WTC11 (cell line): ENCODE results near the gene ACTN1. TPM values are rescaled to one million over a fixed set of nuclear protein-coding genes. Genes with fewer than 3 reads are reported as not detected.

Experiments
- ATAC-seq: fragments of 200-7000 bp; cut with Tn5 transposase; 2 replicates; pipeline ENCODE4 v1.10.0; 2021; ENCODE audit warnings: mild to moderate bottlenecking, moderate library complexity
- CTCF ChIA-PET: fragments of 300-600 bp; sonication (Branson Sonifier 250); formaldehyde crosslinking; loops from one replicate; lab custom pipeline; 2021; ENCODE audit warnings: antibody characterized with exemption; lab: Charles Lee
- POLR2A ChIA-PET: fragments of 350-600 bp; sonication (Branson Sonifier 250); formaldehyde crosslinking; loops from one replicate; lab custom pipeline; 2021; ENCODE audit warnings: antibody characterized with exemption; lab: Charles Lee
- DNase-seq: peaks from one replicate; pipeline ENCODE4 v3.0.0; 2021; ENCODE audit warnings: low spot score
- H3K27ac Mint-ChIP-seq: 2 replicates; pipeline ENCODE4 v1.8.0; 2021; ENCODE audit warnings: mixed read lengths
- H3K27me3 Mint-ChIP-seq: 2 replicates; pipeline ENCODE4 v1.8.0; 2021; ENCODE audit warnings: low read depth, mild to moderate bottlenecking, moderate library complexity, mixed read lengths
- H3K36me3 Mint-ChIP-seq: 2 replicates; pipeline ENCODE4 v1.8.0; 2021; ENCODE audit warnings: mixed read lengths
- H3K4me1 Mint-ChIP-seq: 2 replicates; pipeline ENCODE4 v1.8.0; 2022; ENCODE audit warnings: mixed read lengths
- H3K4me3 Mint-ChIP-seq: 2 replicates; pipeline ENCODE4 v1.8.0; 2021; ENCODE audit warnings: mild to moderate bottlenecking, moderate library complexity, mixed read lengths
- H3K9me3 Mint-ChIP-seq: 2 replicates; pipeline ENCODE4 v1.8.0; 2021; ENCODE audit warnings: mixed read lengths
- ATF2 ChIP-seq: sonication (generic); formaldehyde crosslinking; IDR thresholded peaks from 2 replicates; pipeline ENCODE4 v1.8.1; 2022; ENCODE audit warnings: low read depth, missing genetic modification reagents, borderline replicate concordance
- CREB1 ChIP-seq: sonication (generic); formaldehyde crosslinking; IDR thresholded peaks from 2 replicates; pipeline ENCODE4 v1.8.0; 2023; ENCODE audit warnings: mild to moderate bottlenecking, missing genetic modification reagents
- FOXP1 ChIP-seq: sonication (generic); formaldehyde crosslinking; IDR thresholded peaks from 2 replicates; pipeline ENCODE4 v1.8.0; 2022; ENCODE audit warnings: missing genetic modification reagents, mild to moderate bottlenecking, moderate library complexity, borderline replicate concordance
- NR1H2 ChIP-seq: sonication (generic); formaldehyde crosslinking; IDR thresholded peaks from 2 replicates; pipeline ENCODE4 v1.9.0; 2021; ENCODE audit warnings: mild to moderate bottlenecking, moderate library complexity, missing genetic modification reagents
- NR2C2 ChIP-seq: sonication (generic); formaldehyde crosslinking; IDR thresholded peaks from 2 replicates; pipeline ENCODE4 v1.8.0; 2022; ENCODE audit warnings: mild to moderate bottlenecking, missing genetic modification reagents
- TP53 ChIP-seq: sonication (generic); formaldehyde crosslinking; IDR thresholded peaks from 2 replicates; pipeline ENCODE4 v1.8.1; 2023; ENCODE audit warnings: mild to moderate bottlenecking, missing genetic modification reagents
- USF2 ChIP-seq: sonication (generic); formaldehyde crosslinking; IDR thresholded peaks from 2 replicates; pipeline ENCODE4 v1.8.1; 2023; ENCODE audit warnings: mild to moderate bottlenecking, missing genetic modification reagents, moderate library complexity
- ZNF219 ChIP-seq: sonication (generic); formaldehyde crosslinking; IDR thresholded peaks from 2 replicates; pipeline ENCODE4 v1.8.0; 2023; ENCODE audit warnings: missing genetic modification reagents, mild to moderate bottlenecking, borderline replicate concordance
- ZNF263 ChIP-seq: sonication (generic); formaldehyde crosslinking; IDR thresholded peaks from 2 replicates; pipeline ENCODE4 v1.8.1; 2022; ENCODE audit warnings: low read depth, mild to moderate bottlenecking, moderate library complexity, missing genetic modification reagents
- ZNF512 ChIP-seq: sonication (generic); formaldehyde crosslinking; IDR thresholded peaks from 2 replicates; pipeline ENCODE4 v1.8.1; 2022; ENCODE audit warnings: missing genetic modification reagents, borderline replicate concordance
- ZNF671 ChIP-seq: fragments of 250-450 bp; sonication (Bioruptor Pico); IDR thresholded peaks from 2 replicates; pipeline ENCODE4 v1.8.0; 2021; ENCODE audit warnings: mild to moderate bottlenecking
- total RNA-seq: library from RNA; stranded (reverse); gene quantifications from 3 replicates; pipeline ENCODE4 v1.2.3, GENCODE V29; 2021
- TF ChIP-seq, protein P1 (sequence below): sonication (generic); formaldehyde crosslinking; conservative IDR thresholded peaks from 2 replicates; pipeline ENCODE4 v1.8.1; 2023; ENCODE audit warnings: mild to moderate bottlenecking, low read depth, missing genetic modification reagents, moderate library complexity
- TF ChIP-seq, protein P2 (sequence below): sonication (generic); formaldehyde crosslinking; IDR thresholded peaks from 2 replicates; pipeline ENCODE4 v1.8.0; 2023; ENCODE audit warnings: missing genetic modification reagents, mild to moderate bottlenecking, borderline replicate concordance

The ACTN1 gene
- total RNA-seq, 1 experiment from 2014 or later = 196 TPM

- no peak for TF ChIP-seq ZNF512
- no peak for TF ChIP-seq FOXP1
- TF ChIP-seq NR2C2 = no peak
- TF ChIP-seq ZNF671 (CRISPR knock-in tag) = no peak
Observed at GRCh38 chr14:68961361-68961760, 17.7 kb downstream of the ACTN1 start (continued).

- no peak for DNase-seq
- no peak for TF ChIP-seq TP53
- TF ChIP-seq, protein P1, sequence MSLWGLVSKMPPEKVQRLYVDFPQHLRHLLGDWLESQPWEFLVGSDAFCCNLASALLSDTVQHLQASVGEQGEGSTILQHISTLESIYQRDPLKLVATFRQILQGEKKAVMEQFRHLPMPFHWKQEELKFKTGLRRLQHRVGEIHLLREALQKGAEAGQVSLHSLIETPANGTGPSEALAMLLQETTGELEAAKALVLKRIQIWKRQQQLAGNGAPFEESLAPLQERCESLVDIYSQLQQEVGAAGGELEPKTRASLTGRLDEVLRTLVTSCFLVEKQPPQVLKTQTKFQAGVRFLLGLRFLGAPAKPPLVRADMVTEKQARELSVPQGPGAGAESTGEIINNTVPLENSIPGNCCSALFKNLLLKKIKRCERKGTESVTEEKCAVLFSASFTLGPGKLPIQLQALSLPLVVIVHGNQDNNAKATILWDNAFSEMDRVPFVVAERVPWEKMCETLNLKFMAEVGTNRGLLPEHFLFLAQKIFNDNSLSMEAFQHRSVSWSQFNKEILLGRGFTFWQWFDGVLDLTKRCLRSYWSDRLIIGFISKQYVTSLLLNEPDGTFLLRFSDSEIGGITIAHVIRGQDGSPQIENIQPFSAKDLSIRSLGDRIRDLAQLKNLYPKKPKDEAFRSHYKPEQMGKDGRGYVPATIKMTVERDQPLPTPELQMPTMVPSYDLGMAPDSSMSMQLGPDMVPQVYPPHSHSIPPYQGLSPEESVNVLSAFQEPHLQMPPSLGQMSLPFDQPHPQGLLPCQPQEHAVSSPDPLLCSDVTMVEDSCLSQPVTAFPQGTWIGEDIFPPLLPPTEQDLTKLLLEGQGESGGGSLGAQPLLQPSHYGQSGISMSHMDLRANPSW (CRISPR knock-in tag) = no peak
- TF ChIP-seq ZNF263 (CRISPR knock-in tag) = no peak
- TF ChIP-seq, protein P2, sequence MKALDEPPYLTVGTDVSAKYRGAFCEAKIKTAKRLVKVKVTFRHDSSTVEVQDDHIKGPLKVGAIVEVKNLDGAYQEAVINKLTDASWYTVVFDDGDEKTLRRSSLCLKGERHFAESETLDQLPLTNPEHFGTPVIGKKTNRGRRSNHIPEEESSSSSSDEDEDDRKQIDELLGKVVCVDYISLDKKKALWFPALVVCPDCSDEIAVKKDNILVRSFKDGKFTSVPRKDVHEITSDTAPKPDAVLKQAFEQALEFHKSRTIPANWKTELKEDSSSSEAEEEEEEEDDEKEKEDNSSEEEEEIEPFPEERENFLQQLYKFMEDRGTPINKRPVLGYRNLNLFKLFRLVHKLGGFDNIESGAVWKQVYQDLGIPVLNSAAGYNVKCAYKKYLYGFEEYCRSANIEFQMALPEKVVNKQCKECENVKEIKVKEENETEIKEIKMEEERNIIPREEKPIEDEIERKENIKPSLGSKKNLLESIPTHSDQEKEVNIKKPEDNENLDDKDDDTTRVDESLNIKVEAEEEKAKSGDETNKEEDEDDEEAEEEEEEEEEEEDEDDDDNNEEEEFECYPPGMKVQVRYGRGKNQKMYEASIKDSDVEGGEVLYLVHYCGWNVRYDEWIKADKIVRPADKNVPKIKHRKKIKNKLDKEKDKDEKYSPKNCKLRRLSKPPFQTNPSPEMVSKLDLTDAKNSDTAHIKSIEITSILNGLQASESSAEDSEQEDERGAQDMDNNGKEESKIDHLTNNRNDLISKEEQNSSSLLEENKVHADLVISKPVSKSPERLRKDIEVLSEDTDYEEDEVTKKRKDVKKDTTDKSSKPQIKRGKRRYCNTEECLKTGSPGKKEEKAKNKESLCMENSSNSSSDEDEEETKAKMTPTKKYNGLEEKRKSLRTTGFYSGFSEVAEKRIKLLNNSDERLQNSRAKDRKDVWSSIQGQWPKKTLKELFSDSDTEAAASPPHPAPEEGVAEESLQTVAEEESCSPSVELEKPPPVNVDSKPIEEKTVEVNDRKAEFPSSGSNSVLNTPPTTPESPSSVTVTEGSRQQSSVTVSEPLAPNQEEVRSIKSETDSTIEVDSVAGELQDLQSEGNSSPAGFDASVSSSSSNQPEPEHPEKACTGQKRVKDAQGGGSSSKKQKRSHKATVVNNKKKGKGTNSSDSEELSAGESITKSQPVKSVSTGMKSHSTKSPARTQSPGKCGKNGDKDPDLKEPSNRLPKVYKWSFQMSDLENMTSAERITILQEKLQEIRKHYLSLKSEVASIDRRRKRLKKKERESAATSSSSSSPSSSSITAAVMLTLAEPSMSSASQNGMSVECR (CRISPR knock-in tag) = no peak
- TF ChIP-seq USF2 = no peak
- TF ChIP-seq NR1H2 (CRISPR knock-in tag) = no peak
- TF ChIP-seq CREB1 (CRISPR knock-in tag) = no peak
- Mint-ChIP-seq H3K27me3 (no peaks in the 10 kb centered on the region), H3K36me3 (peaks cover 7% of the 10 kb centered on the region; the same call in 1 of the 2 replicates), H3K4me3 (no peak overlapping the region), H3K27ac (no peak overlapping the region; the same call in 1 of the 2 replicates), H3K4me1 (peaks cover 77% of the 10 kb centered on the region), H3K9me3 (no peaks in the 10 kb centered on the region)
- no peak for ATAC-seq
- ChIA-PET CTCF (interaction anchor here (1.1 kb wide), 1 partner anchor 49 kb away, joined by 3 read pairs; no protein-coding TSS in a partner anchor), POLR2A (no interaction called here)
Observed at GRCh38 chr14:68960123-68960522, 19.0 kb downstream of the ACTN1 start.

DNA sequence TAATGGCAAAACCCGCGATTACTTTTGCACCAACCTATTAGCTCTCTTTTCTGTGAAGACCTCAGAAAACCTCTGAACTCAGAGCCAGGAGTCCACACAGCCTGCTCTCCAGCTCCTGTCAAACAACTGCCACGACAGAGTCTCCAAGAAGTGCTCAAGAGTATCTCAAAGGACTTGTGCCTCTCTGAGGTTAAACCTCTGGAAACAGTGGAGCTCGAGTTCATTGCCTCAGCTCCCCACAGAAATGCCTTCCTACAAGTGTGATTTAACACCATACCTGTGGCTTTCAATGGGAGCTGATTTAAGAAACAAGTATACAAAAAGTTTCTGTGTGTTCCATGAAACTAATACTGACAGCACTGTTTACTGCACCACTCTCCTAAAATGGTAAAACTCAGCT, 20.1 kb downstream of the ACTN1 start:
- no peaks in the 10 kb centered on the region for H3K9me3 Mint-ChIP-seq
- H3K27me3 Mint-ChIP-seq = no peaks in the 10 kb centered on the region
- no peak overlapping the region for H3K4me3 Mint-ChIP-seq
- peak overlapping the region; percentile 87 for H3K27ac Mint-ChIP-seq
- TF ChIP-seq ATF2 = no peak
- TF ChIP-seq ZNF219 (CRISPR knock-in tag) = no peak
- no peak for TF ChIP-seq NR2C2
- no peak for ATAC-seq
- H3K36me3 Mint-ChIP-seq = peaks cover 7% of the 10 kb centered on the region; the same call in 1 of the 2 replicates
- CTCF ChIA-PET = interaction anchor here (0.6 to 1.7 kb wide), 6 partner anchors 11 to 142 kb away, joined by 3 to 8 read pairs (median 3); no protein-coding TSS in a partner anchor
- peaks cover 72% of the 10 kb centered on the region for H3K4me1 Mint-ChIP-seq
- POLR2A ChIA-PET = no interaction called here
- DNase-seq = no peak
